Right lobe of liver (tissue), 6 donors: ENCODE data around the gene CDC25B. TPM values are rescaled to one million over a fixed set of nuclear protein-coding genes. Genes with fewer than 3 reads are reported as not detected.
A peak's percentile ranks its signal among the peaks of the same experiment; 100 is the strongest.

Experiments used
- ATAC-seq, 4 donors: fragments of 200-7000 bp; cut with Tn5 transposase; one replicate each; pipeline ENCODE4 v1.9.1; 2020; ENCODE audit warnings: mild to moderate bottlenecking in 4 of 4, moderate library complexity in 4 of 4
- DNase-seq, 3 donors: peaks; one replicate each; pipeline ENCODE4 v3.0.0-alpha.2; 2020
- H3K27ac ChIP-seq, 3 donors: fragments of 200-600 bp; one replicate each; pipeline ENCODE4 v1.8.0; 2022
- H3K27me3 ChIP-seq, 2 donors: fragments of 200-600 bp; one replicate each; pipeline ENCODE4 v1.8.0; 2022
- H3K36me3 ChIP-seq, 4 donors: fragments of 200-600 bp; sonication (generic) in 1 of 4; one replicate each; pipeline versions ENCODE4 v1.5.1 to v1.8.0; 2017 to 2022; ENCODE audit warnings: control low read depth in 1 of 4
- H3K4me1 ChIP-seq, 4 donors: fragments of 200-600 bp; sonication (generic) in 1 of 4; one replicate each; pipeline versions ENCODE4 v1.5.1 to v1.8.0; 2017 to 2022; ENCODE audit warnings: control low read depth in 1 of 4
- H3K4me3 ChIP-seq, 3 donors: fragments of 200-600 bp; one replicate each; pipeline ENCODE4 v1.8.0; 2022
- H3K9me3 ChIP-seq, 4 donors: fragments of 200-600 bp; sonication (generic) in 1 of 4; one replicate each; pipeline versions ENCODE4 v1.5.1 to v1.8.0; 2017 to 2022; ENCODE audit warnings: control low read depth in 1 of 4
- CTCF ChIP-seq, 4 donors: fragments of 200-600 bp in 3 of 4; fragments of 450-650 bp in 1 of 4; IDR thresholded peaks; one replicate each; pipeline versions ENCODE4 v1.5.1 to v1.8.0; 2016 to 2022; ENCODE audit warnings: antibody characterized with exemption in 4 of 4, mild to moderate bottlenecking in 2 of 4
- POLR2A ChIP-seq: fragments of 450-650 bp; IDR thresholded peaks from one replicate; pipeline ENCODE4 v1.6.1; 2017; ENCODE audit warnings: antibody characterized with exemption, mild to moderate bottlenecking
- WGBS: methylation state at CpG from one replicate; pipeline ENCODE4 v1.1.6; 2018; ENCODE audit warnings: low coverage, low lambda C conversion rate; ENCODE audit not compliant: insufficient coverage; ENCODE audit errors: missing lambda C conversion rate; 5-methylcytosine and 5-hydroxymethylcytosine counted together
- intact Hi-C, 2 donors: fragments of 100-400 bp; cut with DNase I; formaldehyde crosslinking; loops; one replicate each; pipeline versions ENCODE4 v1.11.2 to v1.14.1; 2022
- total RNA-seq, 6 experiments: library from RNA; depleted of rRNA in 2 of 6; stranded (reverse); fragments of >200 nt in 2 of 6; fragmentation: NEBNext Ultra II Directional in 3 of 6; extraction: Animal tissue kit (Norgen Biotek cat#: 25700) in 3 of 6; gene quantifications; one replicate each; pipeline versions ENCODE4 v1.1.0 to v1.2.4, GENCODE V29; 2016 to 2023
- donor health status: DM: no; HTN: yes; CAD: no.
- donor health status: DM: no; HTN: no; CAD: no.
- donor health status: DM: no; HTN: no; CAD: no.
- donor health status: DM: no; HTN: yes; CAD: no.
- donor health status: DM: no; HTN: yes; CAD: no.

The CDC25B gene
- total RNA-seq, 6 experiments from 2014 or later: 10.9 to 28.7 (median 16.5) TPM

- peaks cover 0 to 48% (median 20%) of the 10 kb centered on the region in 4 donors for H3K4me1 ChIP-seq
- intact Hi-C loops: no loop called here
Measured at GRCh38 chr20:3804781-3805180, 8.7 kb downstream of the CDC25B start.

GRCh38 chr20:3808544-3808943 lies 12.4 kb downstream of the CDC25B start:
- Histone ChIP-seq H3K27ac (peak overlapping the region; percentile 86 to 95 (median 87)), H3K36me3 (no peaks in the 10 kb centered on the region), H3K4me1 (peaks cover 0 to 60% (median 15%) of the 10 kb centered on the region in 4 donors), H3K4me3 (no peak overlapping the region), H3K27me3 (no peaks in the 10 kb centered on the region), H3K9me3 (no peaks in the 10 kb centered on the region)
- ATAC-seq (no peak), DNase-seq (no peak)
- 86% methylated on average over 3 of the region's 3 CpGs for WGBS
- TF ChIP-seq CTCF (IDR thresholded peaks at IDR 0.05) (no peak), POLR2A (no peak)
- intact Hi-C loops: no loop called here

More at GRCh38 chr20:3804781-3805180, 8.7 kb downstream of the CDC25B start:
- Histone ChIP-seq H3K9me3 (no peaks in the 10 kb centered on the region), H3K27me3 (no peaks in the 10 kb centered on the region), H3K27ac (no peak overlapping the region), H3K36me3 (peaks cover 0 to 2% (median 0%) of the 10 kb centered on the region in 4 donors), H3K4me3 (no peak overlapping the region)
- no peak for DNase-seq
- 96% methylated on average over 9 of the region's 11 CpGs for WGBS
- no peak for ATAC-seq
- TF ChIP-seq CTCF (IDR thresholded peaks at IDR 0.05) (no peak), POLR2A (no peak)

GRCh38 chr20:3811467-3812258 lies 15.6 kb downstream of the CDC25B start:
- DNase-seq: peak; percentile 97 to 99 (median 98)
- intact Hi-C loops: no loop called here
- Histone ChIP-seq H3K36me3 (no peaks in the 10 kb centered on the region), H3K4me1 (peaks cover 0 to 48% (median 15%) of the 10 kb centered on the region in 4 donors), H3K27ac (peak overlapping the region; percentile 86 to 98 (median 97)), H3K4me3 (peak overlapping the region; percentile 22 to 44 (median 44)), H3K27me3 (no peaks in the 10 kb centered on the region), H3K9me3 (no peaks in the 10 kb centered on the region)
- ATAC-seq: peak; percentile 74 to 85 (median 82)
- WGBS: 0% methylated on average over 12 of the region's 20 CpGs
- TF ChIP-seq POLR2A: peak; percentile 74
- TF ChIP-seq CTCF (IDR thresholded peaks at IDR 0.05): no peak

GRCh38 chr20:3812259-3812681 lies 16.2 kb downstream of the CDC25B start:
- DNase-seq: no peak
- Histone ChIP-seq H3K27ac (peak overlapping the region; percentile 58 to 98 (median 97)), H3K27me3 (no peaks in the 10 kb centered on the region), H3K4me1 (peaks cover 0 to 42% (median 12%) of the 10 kb centered on the region in 4 donors), H3K9me3 (no peaks in the 10 kb centered on the region), H3K4me3 (no peak overlapping the region), H3K36me3 (no peaks in the 10 kb centered on the region)
- 93% methylated on average over 5 of the region's 9 CpGs for WGBS
- no peak for ATAC-seq
- no peak for TF ChIP-seq POLR2A
- TF ChIP-seq CTCF (IDR thresholded peaks at IDR 0.05): no peak
- intact Hi-C loops: no loop called here
